Caco-2 (cell line): ENCODE data around the gene PDSS2. TPM values are rescaled to one million over a fixed set of nuclear protein-coding genes. Genes with fewer than 3 reads are reported as not detected.

ENCODE experiments used
- BruUV-seq: library from RNA; stranded (reverse); fragments of 400-500 nt; replicated peaks from 2 replicates; lab custom pipeline; 2021; lab: Mats Ljungman, UMichigan
- CTCF ChIA-PET: fragments of 300-600 bp; sonication (Branson Sonifier 250); formaldehyde crosslinking; loops from one replicate; lab custom pipeline; 2022; ENCODE audit warnings: antibody characterized with exemption; lab: Charles Lee
- POLR2A ChIA-PET: fragments of 300-600 bp; sonication (Branson Sonifier 250); formaldehyde crosslinking; loops from one replicate; lab custom pipeline; 2022; ENCODE audit warnings: antibody characterized with exemption; lab: Charles Lee
- DNase-seq, 2 experiments: peaks; one replicate each; pipeline versions ENCODE4 v3.0.0 to v3.0.0-alpha.2; 2020 to 2022
- H3K27me3 ChIP-seq: replicated peaks from 2 replicates; pipeline ENCODE4 v1.6.0; 2011; ENCODE audit warnings: low read length; ENCODE audit not compliant: control insufficient read depth, insufficient read depth
- H3K36me3 ChIP-seq: 2 replicates; pipeline ENCODE4 v1.5.1; 2011; ENCODE audit warnings: low read length; ENCODE audit not compliant: control insufficient read depth, insufficient read depth
- H3K4me1 ChIP-seq: fragments of 250-450 bp; sonication (Bioruptor Pico); 2 replicates; pipeline ENCODE4 v1.5.1; 2020; ENCODE audit warnings: mild to moderate bottlenecking
- H3K4me3 ChIP-seq: 2 replicates; pipeline ENCODE4 v1.5.1; 2011; ENCODE audit warnings: low read depth, mild to moderate bottlenecking, control low read depth, low read length
- H3K9me3 ChIP-seq: fragments of 250-450 bp; sonication (Bioruptor Pico); 2 replicates; pipeline ENCODE4 v1.5.1; 2020; ENCODE audit warnings: mild to moderate bottlenecking, moderate library complexity
- H3K27ac Mint-ChIP-seq: one replicate; pipeline ENCODE4 v1.8.0; 2022; ENCODE audit warnings: mixed read lengths; ENCODE audit not compliant: unreplicated experiment
- H3K27me3 Mint-ChIP-seq: one replicate; pipeline ENCODE4 v1.8.0; 2022; ENCODE audit warnings: mixed read lengths; ENCODE audit not compliant: insufficient read depth, unreplicated experiment
- H3K36me3 Mint-ChIP-seq: one replicate; pipeline ENCODE4 v1.8.0; 2022; ENCODE audit warnings: mild to moderate bottlenecking, mixed read lengths; ENCODE audit not compliant: insufficient read depth, unreplicated experiment
- H3K4me1 Mint-ChIP-seq: one replicate; pipeline ENCODE4 v1.8.0; 2022; ENCODE audit warnings: low read depth, mixed read lengths; ENCODE audit not compliant: unreplicated experiment
- H3K4me3 Mint-ChIP-seq: one replicate; pipeline ENCODE4 v1.8.0; 2022; ENCODE audit warnings: mild to moderate bottlenecking, moderate library complexity, mixed read lengths; ENCODE audit not compliant: unreplicated experiment
- H3K9me3 Mint-ChIP-seq: one replicate; pipeline ENCODE4 v1.8.0; 2022; ENCODE audit warnings: mixed read lengths; ENCODE audit not compliant: unreplicated experiment
- CTCF ChIP-seq, 2 experiments: fragments of 200-600 bp in 1 of 2; IDR thresholded peaks; 1 replicate in 1 of 2; 2 replicates in 1 of 2; pipeline versions ENCODE4 v1.5.1 to v1.8.0; 2011 to 2022; ENCODE audit warnings: antibody characterized with exemption in 1 of 2, control low read depth in 1 of 2, inconsistent platforms in 1 of 2, low read depth in 1 of 2, low read length in 1 of 2, mild to moderate bottlenecking in 1 of 2, moderate library complexity in 1 of 2; ENCODE audit not compliant: insufficient read depth in 1 of 2, severe bottlenecking in 1 of 2, unreplicated experiment in 1 of 2
- intact Hi-C: fragments of 100-400 bp; cut with micrococcal nuclease; formaldehyde crosslinking; loops from one replicate; pipeline ENCODE4 v1.10.0; 2022; ENCODE audit not compliant: unreplicated experiment
- total RNA-seq: library from RNA; stranded (reverse); gene quantifications from 2 replicates; pipeline ENCODE4 v1.2.3, GENCODE V29; 2022

Gene PDSS2
- total RNA-seq, 1 experiment from 2014 or later, result 10.3 TPM

GRCh38 chr6:107333491-107333890 is 125.9 kb downstream of the PDSS2 start:
- no peak overlapping the region for H3K27ac Mint-ChIP-seq
- H3K4me1 ChIP-seq, result peaks cover 24% of the 10 kb centered on the region
- no peaks in the 10 kb centered on the region for H3K36me3 Mint-ChIP-seq
- H3K27me3 Mint-ChIP-seq, result no peaks in the 10 kb centered on the region
- no peaks in the 10 kb centered on the region for H3K27me3 ChIP-seq
- no peak overlapping the region for H3K4me3 ChIP-seq
- H3K36me3 ChIP-seq, result peaks cover 1% of the 10 kb centered on the region
- DNase-seq, result no peak
- no peak overlapping the region for H3K4me3 Mint-ChIP-seq
- CTCF ChIA-PET, result no interaction called here
- no peaks in the 10 kb centered on the region for H3K9me3 ChIP-seq
- no TSS peak for BruUV-seq
- peaks cover 13% of the 10 kb centered on the region for H3K4me1 Mint-ChIP-seq
- POLR2A ChIA-PET, result no interaction called here
- no peak for TF ChIP-seq CTCF (IDR thresholded peaks at IDR 0.05; ENCODE audit: insufficient read depth in 1 of 2, low read depth in 1 of 2, low read length in 1 of 2, severe bottlenecking in 1 of 2, unreplicated experiment in 1 of 2)
- intact Hi-C loops, result no loop called here
- no peaks in the 10 kb centered on the region for H3K9me3 Mint-ChIP-seq

GRCh38 chr6:107331409-107332386 is 127.7 kb downstream of the PDSS2 start:
- Mint-ChIP-seq H3K4me3 (no peak overlapping the region), H3K4me1 (peaks cover 6% of the 10 kb centered on the region), H3K27ac (no peak overlapping the region), H3K27me3 (no peaks in the 10 kb centered on the region), H3K36me3 (no peaks in the 10 kb centered on the region), H3K9me3 (no peaks in the 10 kb centered on the region)
- Histone ChIP-seq H3K9me3 (no peaks in the 10 kb centered on the region), H3K36me3 (peaks cover 1% of the 10 kb centered on the region), H3K27me3 (no peaks in the 10 kb centered on the region), H3K4me3 (no peak overlapping the region), H3K4me1 (peaks cover 18% of the 10 kb centered on the region)
- BruUV-seq, result no TSS peak
- peak; percentile 22 to 45 for DNase-seq
- intact Hi-C loops, result no loop called here
- no peak for TF ChIP-seq CTCF (IDR thresholded peaks at IDR 0.05; ENCODE audit: insufficient read depth in 1 of 2, low read depth in 1 of 2, low read length in 1 of 2, severe bottlenecking in 1 of 2, unreplicated experiment in 1 of 2)
- ChIA-PET CTCF (interaction anchor here (1.1 kb wide), 1 partner anchor 13 kb away, joined by 3 read pairs; no protein-coding TSS in a partner anchor), POLR2A (no interaction called here)

- H3K27me3 ChIP-seq, result no peaks in the 10 kb centered on the region
- no peaks in the 10 kb centered on the region for H3K36me3 Mint-ChIP-seq
- CTCF ChIA-PET, result interaction anchor here (0.6 to 1.5 kb wide), 2 partner anchors 12 to 93 kb away, joined by 5 to 7 read pairs; no protein-coding TSS in a partner anchor
- H3K4me3 Mint-ChIP-seq, result no peak overlapping the region
- intact Hi-C loops, result no loop called here
- no peak for TF ChIP-seq CTCF (IDR thresholded peaks at IDR 0.05; ENCODE audit: insufficient read depth in 1 of 2, low read depth in 1 of 2, low read length in 1 of 2, severe bottlenecking in 1 of 2, unreplicated experiment in 1 of 2)
- no peak overlapping the region for H3K27ac Mint-ChIP-seq
- POLR2A ChIA-PET, result no interaction called here
- H3K4me1 ChIP-seq, result peaks cover 18% of the 10 kb centered on the region
- peaks cover 6% of the 10 kb centered on the region for H3K4me1 Mint-ChIP-seq
- no peaks in the 10 kb centered on the region for H3K9me3 Mint-ChIP-seq
- H3K4me3 ChIP-seq, result no peak overlapping the region
- H3K36me3 ChIP-seq, result peaks cover 1% of the 10 kb centered on the region
- BruUV-seq, result no TSS peak
- peak in 1 of 2 experiments; percentile 8 for DNase-seq
- H3K9me3 ChIP-seq, result no peaks in the 10 kb centered on the region
- no peaks in the 10 kb centered on the region for H3K27me3 Mint-ChIP-seq
These were observed 129.2 kb downstream of the PDSS2 start for GRCh38 chr6:107330168-107330567.
